GM12891 (cell line): ENCODE measurements around the gene CRTAP. TPM values are rescaled to one million over a fixed set of nuclear protein-coding genes. Genes with fewer than 3 reads are reported as not detected.
"Not testable (repeated sequence)": the region's sequence is repeated elsewhere in the genome, so short reads cannot be mapped to it uniquely, and the experiment has no call there.

ENCODE experiments used
- DNase-seq: peaks from one replicate; pipeline ENCODE4 v3.0.0; 2011; ENCODE audit warnings: low spot score; ENCODE audit not compliant: insufficient read length
- FAIRE-seq: peaks from 2 replicates; lab custom pipeline; 2011; peaks lifted over from hg19 to GRCh38; lab: Jason Lieb, UNC
- PAX5 ChIP-seq: IDR thresholded peaks from 2 replicates; pipeline ENCODE4 v1.6.1; 2011; ENCODE audit warnings: low read length, moderate library complexity, mild to moderate bottlenecking; ENCODE audit not compliant: insufficient read depth, severe bottlenecking
- POLR2A ChIP-seq: IDR thresholded peaks from 2 replicates; pipeline ENCODE4 v1.6.1; 2011; ENCODE audit warnings: low read depth, low read length, control low read depth
- POLR2AphosphoS5 ChIP-seq: IDR thresholded peaks from 2 replicates; pipeline ENCODE4 v1.6.1; 2011; ENCODE audit warnings: low read depth, low read length, control low read depth
- POU2F2 ChIP-seq: IDR thresholded peaks from 2 replicates; pipeline ENCODE4 v1.6.1; 2011; ENCODE audit warnings: low read depth, mild to moderate bottlenecking, control low read depth, low read length, moderate library complexity
- SPI1 ChIP-seq: IDR thresholded peaks from 2 replicates; pipeline ENCODE4 v1.6.1; 2011; ENCODE audit warnings: low read depth, low read length, control low read depth
- TAF1 ChIP-seq: IDR thresholded peaks from 2 replicates; pipeline ENCODE4 v1.6.1; 2011; ENCODE audit warnings: low read depth, low read length, control low read depth
- polyA plus RNA-seq: library from polyadenylated mRNA; unstranded; fragments of >200 nt; gene quantifications from one replicate; pipeline ENCODE4 v1.2.1, GENCODE V29; 2012; ENCODE audit warnings: low read depth, missing spikeins, inconsistent platforms; ENCODE audit not compliant: missing spikeins

The CRTAP gene
- 8.4 TPM for polyA plus RNA-seq

DNA sequence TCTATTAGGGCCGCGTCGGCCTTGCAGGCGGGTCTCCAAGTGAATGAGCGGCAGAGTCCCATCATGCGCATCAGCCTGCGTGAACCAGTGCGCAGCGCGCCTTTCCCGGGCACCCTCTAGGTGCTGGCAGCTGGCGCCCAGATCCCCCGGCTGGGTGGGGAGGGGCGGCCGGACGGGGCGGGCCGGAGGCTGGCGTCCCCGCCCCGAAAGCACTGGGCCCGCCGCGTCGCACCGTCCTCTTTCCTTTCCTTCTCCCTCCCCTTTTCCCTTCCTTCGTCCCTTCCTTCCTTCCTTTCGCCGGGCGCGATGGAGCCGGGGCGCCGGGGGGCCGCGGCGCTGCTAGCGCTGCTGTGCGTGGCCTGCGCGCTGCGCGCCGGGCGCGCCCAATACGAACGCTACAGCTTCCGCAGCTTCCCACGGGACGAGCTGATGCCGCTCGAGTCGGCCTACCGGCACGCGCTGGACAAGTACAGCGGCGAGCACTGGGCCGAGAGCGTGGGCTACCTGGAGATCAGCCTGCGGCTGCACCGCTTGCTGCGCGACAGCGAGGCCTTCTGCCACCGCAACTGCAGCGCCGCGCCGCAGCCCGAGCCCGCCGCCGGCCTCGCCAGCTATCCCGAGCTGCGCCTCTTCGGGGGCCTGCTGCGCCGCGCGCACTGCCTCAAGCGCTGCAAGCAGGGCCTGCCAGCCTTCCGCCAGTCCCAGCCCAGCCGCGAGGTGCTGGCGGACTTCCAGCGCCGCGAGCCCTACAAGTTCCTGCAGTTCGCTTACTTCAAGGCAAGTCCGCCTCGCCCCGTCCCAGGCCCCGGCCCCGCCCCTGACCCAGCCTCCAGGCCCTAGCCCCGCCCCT lies at the start of gene CRTAP:
Gene CRTAP (plus strand): TSS at position 243 of the 850 bp plus-strand sequence. CDS start 64 bp downstream, at position 307.
- DNase-seq (peak; percentile 68), FAIRE-seq (peak; percentile 93)
- TF ChIP-seq POU2F2 (no peak), POLR2AphosphoS5 (no peak), TAF1 (no peak), PAX5 (no peak), POLR2A (0 out of 2 replicates have a peak, but pooled peaks have one; percentile 36)

- no peak for TF ChIP-seq TAF1
- no peak for TF ChIP-seq POLR2AphosphoS5
- TF ChIP-seq PAX5 = no peak
- TF ChIP-seq POU2F2 = no peak
- no peak for TF ChIP-seq POLR2A
- TF ChIP-seq SPI1 = no peak
- FAIRE-seq = no peak
- DNase-seq = no peak
Measured at GRCh38 chr3:33064929-33065328, 48.9 kb upstream of the CRTAP start.

DNA sequence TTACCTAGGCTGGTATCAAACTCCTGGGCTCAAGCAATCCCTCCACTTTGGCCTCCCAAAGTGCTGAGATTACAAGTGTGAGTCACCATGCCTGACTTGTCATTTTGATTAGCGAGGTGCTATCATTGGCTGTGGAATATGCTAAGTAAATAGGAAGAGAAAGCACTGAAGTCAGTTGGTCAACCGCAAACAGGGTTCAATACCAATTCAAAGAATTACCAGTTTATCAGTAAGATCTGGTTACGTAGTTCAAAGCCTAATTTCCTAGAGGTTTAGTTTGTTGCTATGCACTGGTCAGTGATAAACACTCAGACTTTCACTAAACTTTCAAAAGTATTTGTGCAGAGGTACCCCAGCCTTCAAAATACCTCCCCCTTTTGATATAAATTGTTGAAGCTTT lies 46.3 kb upstream of the CRTAP start:
- TF ChIP-seq POLR2A (no peak), TAF1 (no peak), SPI1 (no peak), POU2F2 (no peak), POLR2AphosphoS5 (no peak), PAX5 (no peak)
- DNase-seq (no peak), FAIRE-seq (no peak)

DNA sequence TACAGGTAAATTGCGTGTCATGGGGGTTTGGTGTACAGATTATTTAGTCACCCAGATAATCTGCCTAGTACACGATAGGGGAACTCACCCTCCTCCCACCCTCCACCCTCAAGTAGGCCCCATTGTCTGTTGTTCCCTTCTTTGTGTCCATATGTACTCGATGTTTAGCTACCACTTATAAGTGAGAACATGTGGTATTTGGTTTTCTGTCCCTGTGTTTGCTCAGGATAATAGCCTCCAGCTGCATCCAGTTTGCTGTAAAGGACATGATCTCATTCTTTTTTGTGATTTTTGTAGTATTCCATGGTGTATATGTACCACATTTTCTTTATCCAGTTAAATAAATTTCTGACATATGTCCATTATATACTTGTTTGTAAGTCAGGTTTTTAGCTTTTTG lies 44.0 kb upstream of the CRTAP start:
- FAIRE-seq, DNase-seq: not testable (repeated sequence)

DNA sequence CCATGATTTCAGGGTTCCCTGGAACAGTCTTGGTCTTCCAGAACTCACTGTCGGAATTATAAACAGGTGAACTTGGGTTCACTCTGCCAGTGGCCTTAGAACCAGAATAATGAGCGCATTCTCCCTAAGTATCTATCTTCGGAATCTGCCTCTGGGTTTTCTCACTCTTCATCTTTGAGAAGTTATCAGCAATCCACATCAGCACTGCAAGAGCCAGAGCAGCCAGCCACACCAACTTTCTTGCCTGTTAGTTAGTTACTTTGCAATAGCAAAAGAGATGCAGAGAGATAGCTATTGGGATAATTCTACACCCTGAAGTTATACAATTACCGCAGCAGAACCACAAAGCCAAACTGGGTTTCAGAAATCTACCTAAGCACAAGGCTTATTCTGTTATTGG lies 42.6 kb upstream of the CRTAP start:
- DNase-seq = no peak
- no peak for FAIRE-seq
- TF ChIP-seq TAF1 (no peak), SPI1 (no peak), PAX5 (no peak), POU2F2 (no peak), POLR2AphosphoS5 (no peak), POLR2A (no peak)

- TF ChIP-seq PAX5 (no peak), SPI1 (no peak), POU2F2 (no peak), POLR2A (no peak), TAF1 (no peak), POLR2AphosphoS5 (no peak)
- FAIRE-seq (no peak), DNase-seq (no peak)
Measured at GRCh38 chr3:33071946-33072345, 41.9 kb upstream of the CRTAP start.

DNA sequence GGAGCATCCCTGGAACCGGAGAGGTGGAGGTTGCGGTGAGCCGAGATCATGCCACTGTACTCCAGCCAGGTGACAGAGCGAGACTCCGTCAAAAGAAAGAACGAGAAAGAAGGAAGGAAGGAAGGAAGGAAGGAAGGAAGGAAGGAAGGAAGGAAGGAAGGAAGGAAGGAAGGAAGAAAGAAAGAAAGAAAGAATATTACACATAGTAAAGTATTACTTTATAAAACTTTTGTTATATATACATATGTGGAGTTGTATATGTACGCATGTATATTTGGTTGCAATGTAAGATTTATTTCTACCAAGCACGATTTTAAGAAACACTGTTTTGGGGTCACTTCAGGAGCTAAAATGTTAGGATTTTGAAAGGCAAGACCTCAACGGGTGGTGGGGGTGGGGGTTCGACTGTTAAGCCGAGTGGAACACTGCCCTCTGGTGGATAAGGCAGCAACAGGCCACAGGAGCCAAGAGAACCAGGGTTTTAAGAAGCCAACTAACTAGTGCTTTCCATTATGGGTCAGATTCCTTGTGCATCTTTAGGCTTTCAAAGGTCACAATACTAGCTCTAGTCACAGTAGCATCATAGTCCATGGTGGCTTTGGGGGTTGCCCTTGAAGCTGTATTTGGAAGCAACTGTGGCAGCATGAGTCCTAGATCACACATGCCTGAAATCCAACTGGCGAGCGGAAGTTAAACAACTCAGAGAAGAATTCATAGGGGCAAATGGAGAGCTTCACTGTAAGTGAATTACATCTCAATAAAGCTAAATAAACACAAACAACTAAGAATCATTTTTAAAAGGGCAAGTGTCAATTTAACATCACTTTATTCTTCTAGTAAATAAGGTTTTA lies 39.4 kb upstream of the CRTAP start:
- peak; percentile 81 for FAIRE-seq
- peak; percentile 57 for DNase-seq
- TF ChIP-seq POLR2AphosphoS5 = no peak
- no peak for TF ChIP-seq TAF1
- TF ChIP-seq POLR2A = no peak
- no peak for TF ChIP-seq SPI1
- TF ChIP-seq POU2F2 = no peak
- no peak for TF ChIP-seq PAX5

GRCh38 chr3:33075995-33076394 lies 37.8 kb upstream of the CRTAP start:
- no peak for FAIRE-seq
- TF ChIP-seq SPI1 = no peak
- no peak for TF ChIP-seq PAX5
- TF ChIP-seq TAF1 = no peak
- no peak for TF ChIP-seq POLR2AphosphoS5
- TF ChIP-seq POLR2A = no peak
- no peak for TF ChIP-seq POU2F2

GRCh38 chr3:33076952-33077351 lies 36.9 kb upstream of the CRTAP start:
- FAIRE-seq (no peak), DNase-seq (no peak)
- TF ChIP-seq PAX5 (no peak), TAF1 (no peak), SPI1 (no peak), POLR2A (no peak), POU2F2 (no peak)

More at GRCh38 chr3:33075995-33076394, 37.8 kb upstream of the CRTAP start:
- no peak for DNase-seq

- no peak for TF ChIP-seq POU2F2
- TF ChIP-seq POLR2A = no peak
- TF ChIP-seq POLR2AphosphoS5 = no peak
- TF ChIP-seq SPI1 = no peak
- TF ChIP-seq TAF1 = no peak
- TF ChIP-seq PAX5 = no peak
- no peak for FAIRE-seq
Measured at GRCh38 chr3:33077976-33078375, 35.8 kb upstream of the CRTAP start.

GRCh38 chr3:33079813-33080212 lies 34.0 kb upstream of the CRTAP start:
- not testable (repeated sequence) for DNase-seq, FAIRE-seq

More at GRCh38 chr3:33077976-33078375, 35.8 kb upstream of the CRTAP start:
- DNase-seq = no peak
